Brain pericyte (primary cell): ENCODE measurements around the gene DPYD.
"Not testable (repeated sequence)": the region's sequence is repeated elsewhere in the genome, so short reads cannot be mapped to it uniquely, and the experiment has no call there.

ENCODE experiments used
- DNase-seq: peaks from one replicate; pipeline ENCODE4 v3.0.0-alpha.2; 2012; ENCODE audit warnings: low read depth, low spot score

DPYD gene

GRCh38 chr1:97298966-97299365 lies 621.9 kb downstream of the DPYD start:
- no peak for DNase-seq

DNA sequence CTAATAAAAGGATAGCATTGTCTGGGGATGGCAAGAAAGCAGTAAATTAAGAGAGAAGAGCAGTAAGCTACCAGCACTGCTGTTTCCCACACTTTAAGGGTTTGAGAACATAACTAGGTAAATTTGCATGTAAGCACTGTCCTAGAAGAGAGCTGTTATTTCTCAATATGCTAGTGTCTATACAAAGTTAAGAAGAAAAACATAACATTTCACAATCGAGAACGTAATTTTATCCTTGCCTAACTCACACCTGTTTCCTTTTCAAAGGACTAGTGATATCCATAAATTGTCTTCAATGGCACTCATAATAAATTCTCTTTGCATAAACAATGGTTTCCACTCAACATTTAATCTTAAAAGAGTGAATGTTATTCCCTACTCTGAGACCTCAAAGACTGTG lies 623.2 kb downstream of the DPYD start:
- DNase-seq = no peak

DNA sequence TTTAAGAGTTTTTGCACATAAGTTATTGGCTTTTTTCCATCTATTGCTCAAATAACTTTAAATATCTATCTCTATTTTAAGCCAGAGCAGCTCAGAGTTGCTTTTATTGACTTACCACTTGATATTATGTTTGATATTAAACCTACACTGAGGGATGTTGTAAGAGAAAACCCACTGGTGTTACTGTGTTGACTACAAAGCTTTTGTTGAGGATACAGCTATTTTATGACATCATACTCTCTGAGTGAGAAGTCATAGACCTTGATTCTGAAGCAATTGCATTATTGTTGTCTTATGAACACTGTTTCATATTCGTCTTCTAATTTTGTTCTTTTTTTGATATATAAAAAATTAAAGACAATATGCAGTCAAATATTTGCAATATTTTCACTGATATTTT lies 638.9 kb downstream of the DPYD start:
- no peak for DNase-seq

- DNase-seq = no peak
Measured at GRCh38 chr1:97277891-97278654, 642.8 kb downstream of the DPYD start.

- peak; percentile 18 for DNase-seq
Measured at GRCh38 chr1:97271916-97272788, 648.7 kb downstream of the DPYD start.

GRCh38 chr1:97270508-97271307 lies 650.1 kb downstream of the DPYD start:
- DNase-seq = no peak

- DNase-seq = no peak
Measured at GRCh38 chr1:97265630-97266029, 655.2 kb downstream of the DPYD start.

DNA sequence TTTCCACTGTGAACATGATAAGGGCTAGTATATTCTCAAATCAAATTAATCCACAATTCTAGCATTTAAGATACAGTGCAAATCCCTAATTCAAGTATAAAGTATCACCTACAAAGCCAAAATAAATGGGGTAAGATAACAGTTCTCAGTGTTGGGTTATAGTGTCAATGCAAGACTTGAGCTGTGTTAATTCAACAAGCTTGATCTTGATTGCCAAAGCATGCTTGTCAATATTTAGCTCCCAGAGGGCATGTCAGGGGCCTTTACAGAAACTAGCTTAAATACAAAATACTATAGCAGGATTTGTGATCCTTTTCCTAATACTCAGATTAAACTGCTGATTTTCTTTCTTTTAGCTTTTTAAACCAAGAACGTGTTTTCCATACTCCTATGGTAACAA lies 658.0 kb downstream of the DPYD start:
- no peak for DNase-seq

DNA sequence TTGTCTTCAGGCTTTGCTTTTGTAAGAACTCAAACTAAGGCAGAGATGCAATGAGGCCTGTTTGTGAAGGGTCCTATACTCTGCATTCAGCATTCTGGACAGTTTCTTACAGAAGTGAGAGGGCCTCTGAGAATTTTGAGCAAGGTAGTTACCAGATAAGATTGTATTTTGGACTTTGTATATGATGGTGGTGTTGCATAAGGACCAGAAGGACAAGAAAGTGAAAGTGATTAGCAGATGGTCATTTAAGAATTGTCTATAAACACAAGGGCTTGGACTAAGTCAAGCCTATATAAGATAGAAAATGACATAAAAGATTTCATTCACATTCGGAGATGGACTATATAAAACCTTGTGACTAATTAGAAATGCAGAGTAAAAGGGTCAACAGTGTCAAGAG lies 662.2 kb downstream of the DPYD start:
- DNase-seq = no peak

DNA sequence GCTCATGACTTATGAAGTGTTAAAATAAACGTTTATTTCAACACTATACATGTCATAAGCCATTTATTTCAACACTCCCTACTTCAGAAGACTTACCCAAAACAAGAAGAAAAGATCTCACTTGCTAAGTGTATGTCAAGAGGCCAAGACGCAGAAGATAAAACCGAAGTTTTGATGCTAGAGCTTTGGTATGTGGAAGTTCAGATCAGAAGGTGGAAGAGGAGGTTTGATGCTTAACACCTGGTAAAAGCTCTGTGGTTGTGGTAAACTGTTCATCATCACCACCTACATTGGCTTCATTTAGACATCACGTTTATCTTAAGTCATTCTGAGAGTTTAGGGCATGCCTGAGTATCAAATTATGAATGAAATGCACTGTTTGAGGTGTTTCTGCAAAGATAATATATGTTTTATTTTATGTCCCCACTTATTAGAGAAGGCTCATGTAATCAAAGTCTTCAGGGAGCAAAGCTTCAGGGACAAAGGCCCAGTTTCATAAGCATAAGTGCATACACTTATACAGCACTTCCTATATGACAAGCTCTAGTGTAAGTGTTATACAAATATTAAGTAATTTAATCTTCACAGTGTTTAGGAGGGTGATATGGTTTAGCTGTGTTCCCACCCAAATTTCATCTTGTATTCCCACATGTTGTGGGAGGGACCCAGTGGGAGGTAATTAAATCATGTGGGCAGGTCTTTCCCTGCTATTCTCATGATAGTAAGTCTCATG lies 665.9 kb downstream of the DPYD start:
- DNase-seq = no peak

DNA sequence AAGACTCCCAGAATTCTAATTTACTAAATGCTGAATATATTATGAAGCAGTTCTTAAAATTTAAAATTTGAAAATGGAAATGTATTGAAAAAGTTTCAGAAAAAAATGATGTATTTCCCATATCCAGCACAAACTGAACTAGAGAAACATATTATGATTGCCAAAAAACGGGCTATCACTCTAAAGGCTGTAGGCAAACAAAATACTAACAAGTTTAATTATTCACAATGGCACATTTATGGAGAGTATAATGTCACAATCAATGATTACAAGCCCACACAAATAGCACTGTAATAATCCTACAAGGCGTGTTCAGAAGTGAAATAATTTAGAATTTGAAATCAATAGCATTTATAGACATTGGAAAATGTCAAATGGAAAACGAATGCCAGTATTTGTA lies 667.9 kb downstream of the DPYD start:
- DNase-seq = no peak

- no peak for DNase-seq
Measured at GRCh38 chr1:97252076-97252475, 668.8 kb downstream of the DPYD start.

GRCh38 chr1:97247196-97247595 lies 673.6 kb downstream of the DPYD start:
- DNase-seq = no peak

- DNase-seq = no peak
Measured at GRCh38 chr1:97245682-97246081, 675.2 kb downstream of the DPYD start.

- no peak for DNase-seq
Measured at GRCh38 chr1:97245026-97245425, 675.8 kb downstream of the DPYD start.

GRCh38 chr1:97243973-97244560 lies 676.8 kb downstream of the DPYD start:
- DNase-seq = no peak

DNA sequence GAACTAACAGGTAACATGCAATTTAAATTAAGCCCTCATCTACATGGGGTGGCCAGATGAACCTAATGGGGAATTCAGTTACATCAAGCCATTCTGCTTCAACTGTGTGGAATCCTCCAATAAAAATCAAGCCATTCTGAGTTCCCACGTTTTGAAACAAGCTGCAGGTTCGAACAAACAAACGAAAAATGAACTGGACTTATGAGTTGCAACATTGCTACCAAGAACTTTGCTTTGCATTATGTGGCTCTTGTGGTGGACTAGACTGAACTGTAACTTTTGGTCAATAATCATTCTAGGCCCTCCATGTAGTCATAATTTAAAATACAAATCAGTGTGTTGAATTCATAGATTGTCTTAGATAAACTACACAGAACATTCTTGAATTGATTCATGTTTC lies 682.0 kb downstream of the DPYD start:
- no peak for DNase-seq

GRCh38 chr1:97231354-97231753 lies 689.5 kb downstream of the DPYD start:
- DNase-seq = not testable (repeated sequence)

DNA sequence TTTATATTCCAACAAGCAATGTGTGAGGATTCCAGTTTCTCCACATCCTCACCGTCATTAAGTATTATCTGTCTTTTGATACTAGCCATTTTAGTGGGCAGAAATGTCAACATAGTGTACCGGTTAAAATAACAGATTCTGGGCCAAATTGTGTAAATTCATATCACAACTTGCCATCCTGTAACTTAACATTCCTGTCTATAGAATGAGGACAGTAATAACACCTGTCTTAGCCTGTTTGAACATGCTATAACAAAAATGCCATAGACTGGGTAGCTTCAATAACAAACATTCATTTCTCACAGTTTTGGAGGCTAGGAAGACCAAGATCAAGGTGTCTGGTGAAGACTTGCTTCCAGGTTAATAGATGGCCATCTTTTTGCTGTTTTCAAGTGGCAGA lies 708.2 kb downstream of the DPYD start:
- DNase-seq = no peak

DNA sequence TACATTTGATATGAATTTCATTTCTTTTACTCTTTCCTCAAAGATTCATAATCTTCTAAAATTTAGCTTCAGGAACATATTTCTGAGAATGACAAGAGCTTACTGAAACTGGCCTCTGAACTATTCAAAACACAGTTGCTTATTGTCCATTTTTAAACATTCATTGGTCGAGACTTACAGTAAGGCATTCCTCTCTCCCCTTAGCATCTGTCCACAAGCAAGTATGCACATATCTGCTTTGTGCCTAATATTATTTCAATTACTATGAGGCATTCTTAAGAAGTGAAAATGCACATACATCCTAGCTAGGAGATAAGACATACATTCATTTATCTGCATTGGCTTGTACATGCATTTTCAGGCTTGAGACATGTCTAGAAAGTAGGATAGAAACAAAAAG lies 710.5 kb downstream of the DPYD start:
- DNase-seq = no peak

DNA sequence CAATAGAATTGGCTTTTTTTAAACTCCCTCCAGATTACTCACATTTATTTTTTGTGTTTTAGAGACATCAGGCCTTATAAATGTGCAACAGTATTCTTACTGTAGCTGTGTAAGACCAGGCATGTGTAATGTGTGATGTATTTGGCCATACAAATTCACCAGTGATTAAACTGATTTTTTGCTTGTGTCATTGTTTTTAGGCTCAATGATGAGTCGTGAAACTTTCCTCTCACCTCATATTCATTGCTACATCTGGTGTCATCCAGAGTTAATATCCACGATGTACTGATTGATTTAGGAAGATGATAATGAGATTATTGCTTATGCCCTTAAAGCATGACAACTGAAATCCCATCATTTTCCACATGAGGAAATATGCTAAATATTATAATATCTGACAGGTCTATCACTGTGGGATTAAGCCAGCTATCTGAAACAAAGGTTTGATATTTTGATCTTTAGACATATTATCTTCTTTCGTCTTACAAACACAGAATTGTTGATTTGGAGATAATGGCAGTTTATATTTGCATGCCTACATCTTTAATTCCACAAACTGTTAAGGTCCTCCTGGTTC lies 711.4 kb downstream of the DPYD start:
- no peak for DNase-seq
